Esophagus muscularis mucosa (tissue), 4 donors: ENCODE measurements around the gene TRPV2. TPM values are rescaled to one million over a fixed set of nuclear protein-coding genes. Genes with fewer than 3 reads are reported as not detected.

Experiments
- DNase-seq: peaks from one replicate; pipeline ENCODE4 v3.0.0-alpha.2; 2017; ENCODE audit errors: extremely low spot score
- H3K27ac ChIP-seq, 4 donors: fragments of 200-600 bp; sonication (generic); replicated peaks in 1 of 4; 1 replicate in 3 of 4; 2 replicates in 1 of 4; pipeline ENCODE4 v1.5.1; 2016 to 2019; ENCODE audit warnings: mild to moderate bottlenecking in 1 of 4
- H3K27me3 ChIP-seq, 4 donors: fragments of 200-600 bp; sonication (generic); one replicate each; pipeline versions ENCODE4 v1.5.1 to v1.6.0; 2016 to 2019
- H3K36me3 ChIP-seq, 4 donors: fragments of 200-600 bp; sonication (generic); one replicate each; pipeline ENCODE4 v1.5.1; 2016 to 2019
- H3K4me1 ChIP-seq, 4 donors: fragments of 200-600 bp; sonication (generic); one replicate each; pipeline ENCODE4 v1.5.1; 2016 to 2019
- H3K4me3 ChIP-seq, 4 donors: fragments of 200-600 bp; sonication (generic); 1 replicate in 2 of 4; 2 replicates in 2 of 4; pipeline ENCODE4 v1.5.1; 2016 to 2019; ENCODE audit warnings: mild to moderate bottlenecking in 4 of 4, moderate library complexity in 1 of 4
- H3K9me3 ChIP-seq, 4 donors: fragments of 200-600 bp; sonication (generic); 1 replicate in 3 of 4; 2 replicates in 1 of 4; pipeline ENCODE4 v1.5.1; 2016 to 2019
- EP300 ChIP-seq: sonication (generic); formaldehyde crosslinking; IDR thresholded peaks from one replicate; pipeline ENCODE4 v1.6.1; 2017; ENCODE audit warnings: antibody characterized with exemption
- POLR2A ChIP-seq: fragments of 450-650 bp; IDR thresholded peaks from one replicate; pipeline ENCODE4 v1.6.1; 2017; ENCODE audit warnings: antibody characterized with exemption, moderate library complexity, mild to moderate bottlenecking, low read depth
- POLR2AphosphoS5 ChIP-seq, 2 donors: sonication (generic); formaldehyde crosslinking; IDR thresholded peaks; one replicate each; pipeline ENCODE4 v1.6.1; 2017; ENCODE audit warnings: antibody characterized with exemption in 2 of 2
- WGBS: methylation state at CpG from one replicate; pipeline ENCODE4 v1.1.5; 2018; 5-methylcytosine and 5-hydroxymethylcytosine counted together
- intact Hi-C: fragments of 100-400 bp; cut with DNase I; formaldehyde crosslinking; loops from one replicate; pipeline ENCODE4 v1.15.1; 2023
- total RNA-seq, 4 donors: library from RNA; depleted of rRNA; stranded (reverse); fragments of >200 nt; gene quantifications; one replicate each; pipeline versions ENCODE4 v1.1.0 to v1.2.1, GENCODE V29; 2016
- TF ChIP-seq, protein P1 (sequence below), 3 experiments: fragments of 200-600 bp in 2 of 3; fragments of 450-650 bp in 1 of 3; sonication (generic) in 2 of 3; IDR thresholded peaks; one replicate each; pipeline ENCODE4 v1.5.1; 2017 to 2019; ENCODE audit warnings: antibody characterized with exemption in 3 of 3, mild to moderate bottlenecking in 2 of 3, moderate library complexity in 1 of 3

The TRPV2 gene
- total RNA-seq, 4 donors from 2014 or later = 11.3 to 19.1 (median 17.7) TPM

DNA sequence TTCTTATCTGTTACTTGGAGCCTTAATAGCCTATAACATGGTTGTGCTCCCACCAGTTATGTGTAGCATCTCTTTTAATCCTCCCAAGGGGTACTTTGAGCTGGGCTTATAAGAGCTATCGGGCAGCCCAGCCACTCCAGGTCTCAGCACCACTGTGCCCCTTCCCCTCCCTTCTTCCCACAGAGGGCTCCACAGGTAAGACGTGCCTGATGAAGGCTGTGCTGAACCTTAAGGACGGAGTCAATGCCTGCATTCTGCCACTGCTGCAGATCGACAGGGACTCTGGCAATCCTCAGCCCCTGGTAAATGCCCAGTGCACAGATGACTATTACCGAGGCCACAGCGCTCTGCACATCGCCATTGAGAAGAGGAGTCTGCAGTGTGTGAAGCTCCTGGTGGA lies 7.0 kb downstream of the TRPV2 start:
- 92% methylated on average over 7 of the region's 7 CpGs for WGBS
- Histone ChIP-seq H3K9me3 (no peaks in the 10 kb centered on the region), H3K4me1 (peaks cover 7 to 34% (median 27%) of the 10 kb centered on the region in 4 donors), H3K27ac (no peak overlapping the region), H3K36me3 (peaks cover 0 to 63% (median 41%) of the 10 kb centered on the region in 4 donors), H3K4me3 (no peak overlapping the region), H3K27me3 (no peaks in the 10 kb centered on the region)
- TF ChIP-seq POLR2A = no peak
- TF ChIP-seq, protein P1, sequence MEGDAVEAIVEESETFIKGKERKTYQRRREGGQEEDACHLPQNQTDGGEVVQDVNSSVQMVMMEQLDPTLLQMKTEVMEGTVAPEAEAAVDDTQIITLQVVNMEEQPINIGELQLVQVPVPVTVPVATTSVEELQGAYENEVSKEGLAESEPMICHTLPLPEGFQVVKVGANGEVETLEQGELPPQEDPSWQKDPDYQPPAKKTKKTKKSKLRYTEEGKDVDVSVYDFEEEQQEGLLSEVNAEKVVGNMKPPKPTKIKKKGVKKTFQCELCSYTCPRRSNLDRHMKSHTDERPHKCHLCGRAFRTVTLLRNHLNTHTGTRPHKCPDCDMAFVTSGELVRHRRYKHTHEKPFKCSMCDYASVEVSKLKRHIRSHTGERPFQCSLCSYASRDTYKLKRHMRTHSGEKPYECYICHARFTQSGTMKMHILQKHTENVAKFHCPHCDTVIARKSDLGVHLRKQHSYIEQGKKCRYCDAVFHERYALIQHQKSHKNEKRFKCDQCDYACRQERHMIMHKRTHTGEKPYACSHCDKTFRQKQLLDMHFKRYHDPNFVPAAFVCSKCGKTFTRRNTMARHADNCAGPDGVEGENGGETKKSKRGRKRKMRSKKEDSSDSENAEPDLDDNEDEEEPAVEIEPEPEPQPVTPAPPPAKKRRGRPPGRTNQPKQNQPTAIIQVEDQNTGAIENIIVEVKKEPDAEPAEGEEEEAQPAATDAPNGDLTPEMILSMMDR (IDR thresholded peaks at IDR 0.05) = no peak
- no peak for TF ChIP-seq EP300
- TF ChIP-seq POLR2AphosphoS5 (IDR thresholded peaks at IDR 0.05) = no peak
- intact Hi-C loops = no loop called here
- DNase-seq = no peak

DNA sequence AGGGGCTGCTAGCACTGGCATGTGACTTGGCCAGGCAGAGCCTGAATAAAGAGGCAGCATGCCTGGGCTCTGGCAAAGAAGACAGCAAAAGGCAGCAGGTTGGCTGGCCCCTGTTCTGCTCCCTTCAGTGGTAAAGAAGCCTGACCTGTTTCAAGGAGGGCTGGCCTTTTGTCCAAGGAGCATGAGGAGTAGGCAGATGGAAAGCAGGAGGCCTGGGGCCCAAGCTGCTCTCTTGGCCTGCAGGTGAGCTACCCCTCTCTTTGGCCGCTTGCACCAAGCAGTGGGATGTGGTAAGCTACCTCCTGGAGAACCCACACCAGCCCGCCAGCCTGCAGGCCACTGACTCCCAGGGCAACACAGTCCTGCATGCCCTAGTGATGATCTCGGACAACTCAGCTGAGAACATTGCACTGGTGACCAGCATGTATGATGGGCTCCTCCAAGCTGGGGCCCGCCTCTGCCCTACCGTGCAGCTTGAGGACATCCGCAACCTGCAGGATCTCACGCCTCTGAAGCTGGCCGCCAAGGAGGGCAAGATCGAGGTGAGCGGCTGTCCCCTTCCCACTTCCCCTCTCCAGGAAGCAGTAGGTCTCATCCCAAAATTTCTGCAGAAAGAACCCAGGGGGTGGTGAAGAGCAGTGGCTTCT lies 8.0 kb downstream of the TRPV2 start:
- intact Hi-C loops = no loop called here
- TF ChIP-seq POLR2A (no peak), EP300 (no peak), POLR2AphosphoS5 (IDR thresholded peaks at IDR 0.05) (no peak)
- TF ChIP-seq, protein P1 (IDR thresholded peaks at IDR 0.05) = no peak
- Histone ChIP-seq H3K9me3 (no peaks in the 10 kb centered on the region), H3K36me3 (peaks cover 0 to 63% (median 44%) of the 10 kb centered on the region in 4 donors), H3K4me3 (no peak overlapping the region), H3K27ac (no peak overlapping the region), H3K4me1 (peaks cover 0 to 25% (median 18%) of the 10 kb centered on the region in 4 donors), H3K27me3 (no peaks in the 10 kb centered on the region)
- WGBS = 90% methylated on average over 10 of the region's 10 CpGs
- DNase-seq = no peak

DNA sequence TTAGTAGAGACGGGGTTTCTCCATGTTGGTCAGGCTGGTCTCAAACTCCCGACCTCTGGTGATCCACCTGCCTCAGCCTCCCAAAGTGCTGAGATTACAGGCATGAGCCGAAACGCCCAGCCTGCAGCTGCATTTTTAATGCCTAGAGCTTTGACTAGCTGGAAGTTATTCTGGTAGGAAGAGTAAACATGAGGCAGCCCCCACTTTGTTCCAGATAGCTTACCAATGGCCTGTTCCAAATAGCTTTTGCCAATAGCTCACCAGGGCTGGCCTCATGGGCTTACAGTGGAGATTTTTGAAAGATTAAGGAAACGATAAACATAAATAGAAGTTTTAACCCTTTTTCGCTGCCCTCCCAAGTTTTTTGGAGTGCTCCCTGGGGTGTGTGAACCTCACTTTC lies 9.8 kb downstream of the TRPV2 start:
- intact Hi-C loops = no loop called here
- WGBS = 65% methylated on average over 6 of the region's 6 CpGs
- no peaks in the 10 kb centered on the region for H3K9me3 ChIP-seq
- peaks cover 0 to 6% (median under 1%) of the 10 kb centered on the region in 4 donors for H3K4me1 ChIP-seq
- H3K4me3 ChIP-seq = no peak overlapping the region
- no peaks in the 10 kb centered on the region for H3K27me3 ChIP-seq
- no peak overlapping the region for H3K27ac ChIP-seq
- no peak for DNase-seq
- TF ChIP-seq, protein P1 (IDR thresholded peaks at IDR 0.05) = no peak
- TF ChIP-seq POLR2A (no peak), POLR2AphosphoS5 (IDR thresholded peaks at IDR 0.05) (no peak), EP300 (no peak)
- peaks cover 0 to 64% (median 46%) of the 10 kb centered on the region in 4 donors for H3K36me3 ChIP-seq

DNA sequence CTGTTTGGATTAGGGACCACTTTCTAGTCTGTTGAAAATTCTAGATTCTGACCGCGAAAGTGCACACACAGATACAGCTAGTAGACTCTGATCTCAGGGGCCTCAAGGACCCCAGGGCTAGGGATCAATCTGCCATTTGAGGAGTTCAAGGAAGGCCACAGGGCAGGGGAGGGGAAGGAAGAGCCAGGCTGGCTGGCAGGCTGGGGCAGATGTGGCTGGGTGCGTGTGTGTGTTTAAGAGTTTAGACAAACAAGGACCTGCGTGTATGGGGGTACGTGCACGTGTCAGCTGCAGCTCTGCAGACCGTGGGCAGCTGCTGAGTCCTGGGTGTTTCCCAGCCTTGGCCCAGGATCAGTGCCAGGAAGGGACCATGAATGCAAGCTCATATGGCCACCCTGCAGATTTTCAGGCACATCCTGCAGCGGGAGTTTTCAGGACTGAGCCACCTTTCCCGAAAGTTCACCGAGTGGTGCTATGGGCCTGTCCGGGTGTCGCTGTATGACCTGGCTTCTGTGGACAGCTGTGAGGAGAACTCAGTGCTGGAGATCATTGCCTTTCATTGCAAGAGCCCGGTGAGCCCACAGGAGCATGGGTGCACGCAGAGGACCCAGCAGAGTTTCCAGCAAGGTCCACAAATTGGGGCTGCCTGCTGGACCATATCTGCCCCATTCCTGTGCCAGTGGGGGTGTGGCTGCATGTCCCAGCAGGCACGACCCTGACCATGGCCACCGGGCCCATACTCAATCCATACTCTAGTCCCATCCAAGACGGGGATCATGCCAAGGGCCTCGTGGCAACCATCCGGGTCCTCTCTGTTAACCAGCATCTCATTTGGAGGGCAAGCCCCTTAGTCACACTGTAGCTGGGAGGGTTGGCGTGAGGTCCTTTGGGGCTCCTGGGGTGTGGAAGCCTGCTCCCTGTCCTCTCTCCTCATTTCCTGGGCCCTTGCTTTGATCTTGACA lies 10.6 kb downstream of the TRPV2 start:
- Histone ChIP-seq H3K4me3 (no peak overlapping the region), H3K36me3 (peaks cover 0 to 64% (median 43%) of the 10 kb centered on the region in 4 donors), H3K9me3 (no peaks in the 10 kb centered on the region), H3K27me3 (no peaks in the 10 kb centered on the region), H3K27ac (no peak overlapping the region), H3K4me1 (no peaks in the 10 kb centered on the region)
- 81% methylated on average over 10 of the region's 20 CpGs for WGBS
- intact Hi-C loops = no loop called here
- DNase-seq = no peak
- TF ChIP-seq POLR2AphosphoS5 (IDR thresholded peaks at IDR 0.05) = no peak
- TF ChIP-seq POLR2A = no peak
- TF ChIP-seq, protein P1 (IDR thresholded peaks at IDR 0.05) = no peak
- no peak for TF ChIP-seq EP300
